GM18519 (cell line): ENCODE results near the gene CEMIP.

Source experiments
- ATAC-seq: cut with Tn5 transposase; IDR thresholded peaks from one replicate; pipeline ENCODE4 v1.9.1; 2021; ENCODE audit warnings: mild to moderate bottlenecking, moderate library complexity; ENCODE audit not compliant: unreplicated experiment, low FRiP score

CEMIP gene

DNA sequence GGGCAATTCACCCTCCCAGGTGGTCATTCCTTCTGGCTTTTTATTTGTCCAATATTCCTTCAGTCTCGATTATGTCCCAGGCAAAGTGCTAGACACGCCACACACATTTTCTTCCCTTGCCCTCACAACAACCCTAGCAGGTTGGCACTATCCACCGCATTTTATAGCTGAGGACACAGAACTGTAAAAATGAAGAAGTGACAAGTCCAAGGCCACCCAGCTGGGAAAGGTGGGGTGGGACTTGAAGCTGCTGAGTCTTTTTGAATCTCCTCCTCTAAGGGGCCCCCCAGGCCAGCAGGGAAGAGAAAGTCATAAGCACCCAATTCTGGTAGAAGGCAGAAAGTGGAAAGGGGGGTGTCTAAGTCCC, 60.6 kb downstream of the CEMIP start:
- no peak for ATAC-seq

DNA sequence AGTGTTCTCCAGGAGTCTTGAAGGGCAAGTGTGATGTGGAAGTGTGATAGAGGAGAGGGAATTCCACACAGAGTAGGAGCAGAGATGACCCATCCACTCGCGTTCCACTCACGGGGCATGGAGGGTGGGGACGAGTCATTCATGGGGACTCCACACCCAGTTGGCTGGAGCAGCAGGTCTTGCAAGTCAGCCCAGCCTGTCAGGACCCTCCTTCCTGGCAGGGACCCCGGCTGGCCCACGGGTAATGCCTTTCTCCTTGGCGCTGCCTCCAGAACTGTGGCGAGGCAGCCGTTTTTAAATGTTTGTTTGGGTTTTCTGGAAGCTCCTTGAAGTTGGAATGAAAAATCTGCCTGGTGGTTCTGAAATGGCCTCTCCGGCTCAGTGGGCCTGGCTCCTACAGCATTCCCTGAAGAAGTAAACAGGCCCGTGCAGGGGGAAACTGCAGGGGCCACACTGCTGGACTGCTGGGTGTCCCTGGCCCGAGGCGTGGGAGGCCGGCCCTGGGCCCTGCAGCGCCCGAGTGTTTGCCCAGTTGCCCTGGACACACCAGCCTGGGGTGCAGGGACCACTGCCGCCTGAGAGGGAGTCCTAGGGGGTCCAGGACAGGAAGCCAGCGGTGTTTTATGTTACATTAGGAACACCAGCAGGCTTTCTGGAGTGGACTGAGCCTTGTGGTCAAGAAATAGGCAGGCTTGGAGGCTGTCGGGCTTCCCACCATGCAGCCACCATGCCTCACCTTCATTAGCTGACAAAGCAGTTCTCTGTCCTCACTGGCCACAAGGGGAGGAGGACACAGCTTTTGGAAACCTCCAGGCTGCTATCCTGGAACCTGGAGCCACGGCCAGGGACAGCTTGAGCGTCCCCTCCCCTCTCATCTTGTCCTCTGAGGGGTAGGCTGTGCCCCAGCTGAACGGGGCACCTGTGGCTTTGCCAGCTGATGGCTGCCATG, 61.3 kb downstream of the CEMIP start:
- ATAC-seq, result no peak

DNA sequence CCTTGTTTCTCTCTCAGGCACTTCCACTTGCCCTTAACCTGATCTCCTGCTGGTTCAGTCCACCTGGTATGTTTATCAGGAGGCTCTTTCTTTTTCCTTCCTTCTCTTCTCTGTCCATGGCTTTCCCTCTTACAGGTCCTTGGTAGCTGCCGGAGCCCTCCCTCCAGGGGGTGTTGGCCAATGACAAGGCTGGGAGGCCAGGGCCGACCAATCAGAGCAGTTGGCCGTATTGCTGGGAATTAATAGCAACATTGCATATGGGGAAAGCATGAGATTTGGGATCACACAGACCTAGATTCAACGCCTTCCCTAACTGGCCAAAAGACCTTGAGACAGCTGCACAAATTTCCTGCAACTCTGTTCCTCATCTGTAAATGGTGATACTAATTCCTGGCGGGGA, 62.4 kb downstream of the CEMIP start:
- no peak for ATAC-seq

DNA sequence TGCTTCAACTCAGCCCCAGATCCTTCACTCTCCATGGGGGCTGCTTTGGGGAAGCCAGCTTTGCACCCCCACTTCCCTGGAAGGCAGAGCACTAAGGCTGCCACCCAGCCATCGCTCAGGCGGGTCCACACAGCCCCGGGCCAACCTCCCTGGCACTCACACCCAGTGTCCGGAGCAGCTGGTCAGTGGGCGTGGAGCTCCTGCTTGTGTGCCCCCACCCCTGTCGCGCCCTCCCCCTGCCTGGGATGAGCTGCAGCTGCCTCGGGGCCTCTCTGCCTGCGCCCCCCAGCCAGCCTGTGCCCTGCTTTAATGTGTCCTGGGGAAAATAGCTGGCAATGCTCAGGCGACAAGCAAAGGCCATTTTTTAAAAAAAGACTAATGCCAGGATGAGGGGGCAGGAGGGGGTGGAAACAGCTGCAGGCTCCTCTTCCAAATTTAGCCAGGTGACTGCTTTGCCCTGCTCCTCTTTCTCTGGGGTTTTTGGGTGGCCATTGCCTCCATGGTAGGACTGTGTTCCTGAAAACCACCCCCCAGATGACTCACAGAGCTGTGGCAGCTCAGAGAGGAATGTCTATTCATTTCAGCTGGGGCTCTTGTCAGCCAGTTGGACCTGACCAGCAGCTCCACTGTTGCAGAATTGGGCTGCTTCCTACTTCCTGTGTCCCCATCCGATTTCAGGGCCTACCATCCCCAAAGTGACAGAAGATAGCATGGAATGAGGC, 65.0 kb downstream of the CEMIP start:
- no peak for ATAC-seq

DNA sequence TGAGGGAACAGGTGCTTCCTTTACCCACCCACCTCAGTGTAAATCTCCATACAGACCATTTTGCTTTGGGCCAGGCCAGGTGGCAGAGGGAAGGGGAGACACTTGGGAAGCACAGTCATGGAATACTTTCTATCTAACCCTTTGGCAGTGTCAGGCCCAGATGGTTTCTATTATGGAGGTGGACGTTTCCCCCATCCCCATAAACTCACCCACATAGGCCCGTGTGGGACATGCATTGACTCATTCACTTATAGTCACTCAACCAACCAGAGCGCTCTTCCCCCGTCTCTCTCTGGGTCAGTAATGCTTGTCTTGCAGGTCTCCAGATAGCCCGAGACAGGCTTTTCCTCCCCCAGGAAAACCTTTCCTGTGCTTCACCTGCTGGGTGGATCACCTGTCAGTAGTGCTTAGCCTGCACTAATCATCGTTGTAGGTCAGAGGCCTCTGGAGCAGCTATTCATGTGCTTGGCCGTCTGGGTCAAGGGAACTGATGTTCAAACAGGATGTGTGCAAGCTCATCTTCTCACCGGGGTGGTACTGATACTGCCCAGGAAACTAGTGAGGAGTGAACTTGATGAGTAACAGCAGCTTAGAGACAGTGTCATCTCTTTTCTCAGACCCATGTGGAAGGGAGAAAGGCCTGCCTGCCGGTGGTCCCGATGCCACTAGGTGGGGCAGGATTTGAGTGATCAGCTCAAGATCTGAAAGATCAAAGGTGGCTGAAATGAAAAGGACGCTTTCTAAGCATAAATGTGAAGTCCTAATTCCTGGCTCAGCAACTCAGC, 67.1 kb downstream of the CEMIP start:
- no peak for ATAC-seq

DNA sequence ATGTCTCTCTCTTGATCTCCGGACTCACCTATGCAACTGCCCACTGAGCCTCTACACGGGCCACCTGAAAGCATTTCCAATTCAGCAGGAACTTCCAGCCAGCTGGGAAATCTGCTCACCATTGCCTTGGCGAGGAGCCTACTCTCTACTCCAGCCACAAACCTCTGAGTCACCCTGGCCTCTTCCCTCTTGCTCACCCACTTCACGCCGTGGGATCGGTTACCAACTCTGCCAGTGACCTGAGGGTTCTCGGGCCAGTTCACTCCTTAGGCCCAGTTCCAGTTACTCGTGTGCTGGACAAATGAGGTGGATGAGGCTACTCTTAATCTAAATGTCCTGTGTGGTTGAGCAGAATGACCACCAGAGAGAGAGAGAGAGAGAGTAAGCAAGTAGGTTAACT, 70.1 kb downstream of the CEMIP start:
- no peak for ATAC-seq

DNA sequence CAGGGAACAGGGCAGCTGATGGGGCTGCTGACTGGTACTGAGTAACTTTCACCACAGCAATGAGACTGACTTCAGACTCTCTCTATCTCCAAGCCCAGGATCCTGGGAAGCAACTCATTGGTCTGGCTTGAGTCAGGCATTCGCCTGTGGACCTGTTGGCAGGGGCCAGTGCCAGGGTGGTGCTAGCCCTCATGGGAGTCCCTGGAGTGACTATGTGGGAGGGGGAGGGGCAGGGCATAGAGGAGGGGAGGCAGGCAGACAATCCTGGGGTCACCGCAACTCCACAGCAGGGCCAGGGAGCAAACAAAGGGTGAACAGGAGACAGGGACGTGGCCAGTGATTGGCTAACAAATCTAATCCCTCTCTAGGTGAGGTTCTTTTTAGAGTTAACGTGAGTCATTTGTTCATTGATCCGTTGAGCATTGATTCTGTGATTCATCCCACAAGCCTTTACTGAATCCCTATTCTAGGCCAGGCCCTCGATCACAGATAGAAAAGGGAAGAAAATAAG, 71.8 kb downstream of the CEMIP start:
- no peak for ATAC-seq

DNA sequence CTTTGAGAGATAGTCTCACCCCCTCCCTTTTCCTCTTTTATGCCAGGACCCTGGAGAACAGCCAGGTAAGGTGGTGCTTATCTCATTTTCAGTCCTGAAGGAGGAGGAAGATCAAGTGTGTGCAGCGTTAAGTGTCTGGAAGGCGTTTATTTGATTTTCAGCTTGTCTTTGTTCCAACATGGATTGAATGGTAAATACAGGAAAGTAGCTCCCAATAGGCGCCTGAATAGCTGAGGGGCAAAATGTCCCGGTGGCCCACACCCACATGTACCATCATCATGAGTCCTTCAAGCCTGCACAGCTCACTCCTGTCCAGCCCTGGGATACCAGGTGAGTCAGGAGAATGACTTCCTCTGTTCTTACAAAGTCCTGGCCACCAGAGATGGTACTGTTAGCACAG, 73.5 kb downstream of the CEMIP start:
- ATAC-seq, result no peak

DNA sequence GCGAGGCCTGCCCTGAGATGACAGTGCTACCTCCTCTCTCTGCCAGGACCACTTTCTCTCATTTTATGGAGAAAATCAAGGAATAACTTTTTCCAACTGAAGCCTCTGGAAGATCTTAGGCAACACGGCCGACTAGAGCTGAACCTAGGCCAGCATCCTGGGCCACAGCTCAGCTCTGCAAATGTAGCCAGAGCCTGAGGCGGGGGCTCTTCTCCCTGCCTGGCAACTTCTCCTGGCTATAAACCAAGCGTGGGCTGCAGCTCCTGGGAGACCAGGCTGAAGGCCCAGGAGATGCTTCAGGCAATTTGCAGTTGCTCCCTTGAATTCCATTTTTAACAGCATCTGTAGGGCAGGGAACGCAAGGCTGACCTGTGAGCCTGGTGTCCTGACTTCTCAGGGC, 74.9 kb downstream of the CEMIP start:
- ATAC-seq, result no peak

DNA sequence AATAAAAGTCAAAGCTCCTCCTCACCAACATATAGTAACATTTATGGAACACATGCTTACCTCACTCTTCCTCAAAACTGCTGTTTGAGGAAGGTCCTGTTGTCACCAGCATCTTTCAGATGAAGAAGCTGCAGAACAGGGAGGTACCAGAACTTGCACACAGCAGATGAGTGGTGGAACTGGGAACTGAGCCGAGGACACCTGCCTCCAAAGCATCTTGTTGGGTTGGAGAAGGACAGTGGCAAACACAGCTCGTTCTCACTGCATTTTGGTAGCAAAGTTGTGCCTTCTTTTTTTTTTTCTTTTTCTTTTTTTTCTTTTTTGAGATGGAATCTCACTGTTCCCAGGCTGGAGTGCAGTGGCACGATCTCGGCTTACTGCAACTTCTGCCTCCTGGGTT, 76.0 kb downstream of the CEMIP start:
- ATAC-seq, result no peak

DNA sequence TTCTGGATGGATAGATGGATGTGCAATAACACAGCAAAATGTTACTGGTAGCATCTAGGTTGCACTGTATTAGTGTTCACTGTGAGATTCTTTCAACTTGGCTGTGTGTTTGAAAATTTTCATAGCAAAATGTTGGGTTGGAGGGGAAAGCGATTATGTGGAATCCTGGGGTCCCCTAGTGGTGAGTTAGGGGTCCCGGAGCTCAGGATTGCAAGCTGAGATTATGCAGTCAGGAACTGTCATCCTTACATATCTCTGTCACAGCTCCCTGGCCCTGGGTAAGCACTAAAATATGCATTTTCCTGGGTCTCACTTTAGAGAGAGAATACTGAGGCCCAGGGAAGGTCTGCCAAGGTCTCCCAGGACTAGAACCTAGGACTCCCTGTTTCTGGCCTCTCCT, 77.2 kb downstream of the CEMIP start:
- ATAC-seq, result no peak

DNA sequence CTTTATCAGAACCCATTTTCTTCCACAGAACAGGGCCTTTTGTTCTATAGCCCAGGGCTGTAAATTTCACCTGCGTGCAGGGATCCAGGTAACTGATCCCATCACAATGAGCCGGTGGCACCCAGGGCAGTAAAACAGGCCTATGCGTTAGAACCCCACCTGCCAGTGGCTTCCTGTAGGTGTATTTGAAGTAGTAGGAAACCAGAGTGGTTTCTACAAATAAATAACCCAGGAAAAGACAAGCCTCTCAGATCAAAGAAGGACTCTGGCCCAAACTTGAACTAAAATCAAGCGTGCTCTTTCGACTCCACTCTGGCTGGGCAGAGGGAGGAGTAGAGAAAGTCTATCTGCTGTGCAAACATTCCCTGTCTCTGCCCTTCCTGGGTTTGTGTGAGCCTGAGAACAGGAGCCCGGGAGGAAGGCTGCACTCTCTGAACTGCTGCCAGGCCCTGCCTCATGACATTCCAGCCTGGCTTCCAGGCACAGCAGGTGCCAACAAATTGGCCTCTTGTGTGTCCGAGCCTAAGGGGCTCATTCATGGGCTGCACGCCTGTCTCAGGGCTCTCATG, 77.7 kb downstream of the CEMIP start:
- no peak for ATAC-seq

DNA sequence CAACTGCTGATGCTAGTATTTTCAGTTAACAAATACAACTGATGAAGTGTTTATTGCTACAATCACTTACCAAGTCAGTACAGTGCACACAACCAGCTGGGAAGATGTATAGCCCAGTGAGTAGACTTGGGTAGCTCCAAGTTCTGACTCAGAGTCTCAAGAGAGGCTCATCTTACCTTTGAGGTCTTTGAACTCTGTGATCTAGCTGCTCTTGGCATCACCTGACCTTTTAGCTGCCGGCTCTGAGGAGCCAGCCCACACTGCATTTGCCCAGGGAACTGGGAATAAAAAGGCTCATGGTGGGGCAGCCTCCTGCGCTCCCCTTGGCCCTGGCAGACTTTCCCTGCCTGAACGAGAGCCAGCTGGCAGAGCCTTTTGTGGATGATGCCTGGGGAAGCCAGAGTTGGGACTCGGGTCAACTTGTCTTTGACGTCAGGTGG, 82.6 kb downstream of the CEMIP start:
- no peak for ATAC-seq

DNA sequence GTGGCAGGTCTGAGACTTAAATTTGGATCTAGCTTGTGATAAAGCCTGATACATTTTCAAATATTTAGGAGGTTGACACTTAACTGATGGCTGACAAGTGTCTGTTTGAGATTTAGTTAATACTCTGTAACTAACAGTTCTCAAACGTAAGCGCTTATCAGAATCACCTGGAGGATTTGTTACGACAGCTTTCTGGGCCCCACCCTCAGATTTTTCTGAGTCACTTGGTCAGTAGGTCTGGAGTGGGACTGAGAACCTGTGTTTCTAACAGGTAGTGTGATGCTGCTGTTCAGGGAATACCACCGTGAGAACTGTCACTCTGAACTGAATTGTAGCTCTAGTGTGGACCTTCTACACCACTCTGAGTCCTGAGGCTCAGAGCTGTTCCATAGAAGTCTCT, 85.5 kb downstream of the CEMIP start:
- ATAC-seq, result no peak

DNA sequence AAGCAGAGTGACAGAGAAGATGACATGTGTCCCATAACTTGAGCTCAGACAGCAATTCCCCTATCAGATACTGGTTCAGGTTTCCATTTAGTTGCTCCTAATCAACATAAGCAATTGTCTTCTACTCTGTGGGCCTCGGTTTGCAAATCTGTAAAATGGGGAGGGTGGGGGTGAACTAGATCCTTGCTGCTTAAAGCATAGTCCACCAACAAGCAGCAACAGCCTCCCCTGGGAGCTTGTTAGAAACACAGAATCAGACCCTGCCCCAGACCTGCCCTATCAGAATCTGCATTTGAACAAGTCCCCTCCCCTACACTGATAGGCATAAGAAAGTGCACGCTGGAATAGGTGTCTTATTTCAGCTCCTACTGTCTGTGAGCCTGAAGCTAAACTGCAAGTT, 87.8 kb downstream of the CEMIP start:
- no peak for ATAC-seq

DNA sequence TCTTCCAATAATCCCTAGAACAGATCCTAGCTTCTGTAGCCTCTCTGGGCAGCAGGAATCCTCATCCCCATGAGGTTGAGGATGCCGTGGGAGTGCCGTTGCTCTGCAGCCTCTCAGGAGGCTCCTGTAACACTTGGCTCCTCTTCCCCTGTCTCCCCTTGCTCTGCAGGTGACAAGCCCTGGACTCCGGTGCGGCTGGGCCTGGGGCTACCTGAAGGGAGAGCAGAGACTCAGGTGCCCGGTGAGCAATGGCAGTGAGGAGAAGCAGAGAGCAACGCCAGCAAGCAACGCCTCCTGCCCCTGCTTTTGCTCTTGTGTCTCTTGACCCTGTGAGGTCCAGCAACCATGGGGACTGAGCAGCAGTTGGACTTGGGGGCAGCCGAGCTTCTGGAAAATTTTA, 91.2 kb downstream of the CEMIP start:
- ATAC-seq, result no peak

DNA sequence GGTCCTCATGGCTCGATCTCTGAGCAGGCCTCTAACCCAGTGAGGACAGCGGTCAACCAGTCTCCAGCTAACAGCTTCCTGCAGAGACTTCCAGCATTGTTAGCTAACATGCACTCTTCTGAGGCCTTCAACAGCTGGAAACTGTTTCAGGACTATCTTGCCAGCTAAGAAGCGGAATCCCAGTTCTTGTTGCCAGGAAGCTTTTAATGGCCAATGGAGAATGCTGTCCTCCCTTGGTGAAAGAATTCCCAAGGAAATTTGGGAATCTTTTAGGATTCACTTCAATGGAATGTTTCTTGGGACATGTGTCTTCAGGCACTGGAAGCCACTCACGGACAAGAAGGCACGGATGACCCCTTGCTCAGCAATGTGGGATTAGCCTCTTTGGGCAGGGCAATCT, 91.7 kb downstream of the CEMIP start:
- no peak for ATAC-seq

DNA sequence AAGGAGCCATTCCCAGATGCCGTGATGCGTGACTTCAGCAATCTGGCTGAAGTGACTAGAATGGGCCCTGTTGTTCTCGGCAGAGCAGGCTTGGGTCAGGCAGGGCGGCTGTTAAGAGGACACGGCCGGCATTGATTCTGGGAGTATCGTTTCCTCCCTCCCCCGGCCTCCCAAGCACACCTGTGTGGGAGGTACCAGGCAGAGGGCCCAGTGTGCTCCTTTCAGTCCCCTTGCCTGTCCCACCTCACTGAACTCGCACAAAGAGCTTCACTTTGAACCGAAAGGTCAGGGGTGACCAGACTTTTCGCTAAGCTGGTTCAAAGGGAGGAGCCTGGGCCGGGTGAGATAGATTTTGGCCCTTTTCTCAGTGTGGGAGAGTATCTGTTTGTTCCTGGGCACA, 92.7 kb downstream of the CEMIP start:
- ATAC-seq, result no peak

DNA sequence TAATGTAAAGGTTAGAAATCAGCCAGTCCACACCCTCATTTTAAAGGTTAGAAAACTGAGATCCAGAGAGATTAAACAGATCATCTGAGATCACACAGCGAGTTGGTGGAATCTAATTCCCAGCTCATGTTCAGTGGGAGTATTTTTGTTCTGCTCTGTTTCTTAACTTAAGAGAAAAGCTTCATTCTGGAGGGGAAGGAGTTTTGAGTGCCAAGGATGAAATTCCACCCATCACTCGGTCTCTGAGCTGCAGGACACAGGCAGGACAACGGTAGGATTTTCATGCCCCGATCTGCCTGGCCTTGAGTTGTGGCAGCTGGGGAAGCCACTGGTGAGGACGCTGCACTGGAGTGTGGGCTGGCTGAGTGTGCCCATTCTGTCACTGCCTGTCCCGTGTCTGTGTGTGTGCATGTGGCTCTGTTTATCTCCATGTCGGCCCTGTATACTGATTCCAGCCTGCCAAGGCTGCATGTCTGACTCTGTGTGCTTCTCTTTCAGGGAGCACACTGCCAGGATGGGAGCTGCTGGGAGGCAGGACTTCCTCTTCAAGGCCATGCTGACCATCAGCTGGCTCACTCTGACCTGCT, 94.3 kb downstream of the CEMIP start:
- no peak for ATAC-seq
